NCI-H1105 treated with DMSO at 0.1 percent for 48 hours (cell line): ENCODE results near the gene C2orf66.

ENCODE experiments used
- DNase-seq: peaks from one replicate; lab custom pipeline; 2025; lab: John Stamatoyannopoulos, UW

The C2orf66 gene

GRCh38 chr2:196809260-196809659 is at the start of gene C2orf66:
Gene C2orf66 (minus strand): TSS chr2:196809355. CDS start chr2:196809336, 19 bp downstream.
- DNase-seq, result no peak

DNA sequence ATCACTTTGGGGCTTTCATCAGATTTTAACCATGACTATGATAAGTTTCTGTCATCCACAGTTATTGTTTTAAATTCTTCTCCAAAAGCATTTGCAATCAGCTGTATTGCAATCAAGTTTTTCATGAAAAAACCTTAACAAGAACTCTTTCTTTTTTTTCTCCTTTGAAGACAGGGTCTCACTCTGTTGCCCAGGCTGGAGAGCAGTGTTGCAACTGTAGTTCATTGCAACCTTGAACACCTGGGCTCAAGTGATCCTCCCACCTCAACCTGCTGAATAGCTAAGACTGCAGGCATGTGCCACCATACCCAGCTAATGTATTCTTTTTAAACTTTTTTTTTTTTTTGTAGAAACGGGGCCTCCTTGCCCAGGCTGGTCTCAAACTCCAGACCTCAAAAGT is 45.5 kb upstream of the C2orf66 start:
- DNase-seq, result no peak

GRCh38 chr2:196853301-196854087 is 44.3 kb upstream of the C2orf66 start:
- no peak for DNase-seq

DNA sequence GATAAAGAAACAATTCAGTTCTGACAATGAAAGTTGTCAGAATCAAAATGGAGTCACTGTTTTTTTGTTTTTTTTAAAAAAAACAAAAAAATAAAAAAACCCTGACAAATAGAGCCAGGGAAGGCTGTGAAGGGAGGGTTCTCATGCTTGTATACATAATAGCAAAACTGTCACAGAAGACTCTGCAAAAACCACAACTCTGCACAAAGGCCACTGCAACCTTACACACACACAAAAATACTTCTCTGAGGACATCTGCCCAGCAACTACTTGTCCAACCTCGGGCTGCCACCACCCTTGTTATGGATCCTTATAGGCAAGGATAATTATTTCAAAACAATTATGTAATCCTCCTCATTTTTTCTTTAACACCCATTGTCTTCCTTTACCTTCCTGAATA is 41.9 kb upstream of the C2orf66 start:
- DNase-seq, result no peak

GRCh38 chr2:196849895-196850294 is 40.7 kb upstream of the C2orf66 start:
- no peak for DNase-seq

GRCh38 chr2:196846295-196846694 is 37.1 kb upstream of the C2orf66 start:
- DNase-seq, result no peak

DNA sequence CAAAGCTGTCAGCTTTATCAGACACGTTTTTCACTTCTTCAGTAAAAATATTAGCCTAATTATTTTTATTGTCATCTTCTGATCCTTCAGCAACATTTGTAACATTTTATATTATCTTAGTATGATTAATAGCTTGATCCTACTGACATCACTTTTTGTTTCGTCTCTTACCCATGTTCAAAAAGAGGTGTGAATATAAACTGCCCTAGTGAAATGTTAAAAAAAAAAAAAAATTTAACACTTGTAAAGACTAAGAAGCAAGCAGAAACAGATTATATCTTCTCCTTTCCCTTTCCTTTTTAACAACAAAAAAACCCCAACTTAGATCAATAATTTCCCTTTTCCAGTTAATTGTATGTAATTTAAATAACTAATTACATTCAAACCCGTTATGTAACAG is 36.2 kb upstream of the C2orf66 start:
- no peak for DNase-seq

DNA sequence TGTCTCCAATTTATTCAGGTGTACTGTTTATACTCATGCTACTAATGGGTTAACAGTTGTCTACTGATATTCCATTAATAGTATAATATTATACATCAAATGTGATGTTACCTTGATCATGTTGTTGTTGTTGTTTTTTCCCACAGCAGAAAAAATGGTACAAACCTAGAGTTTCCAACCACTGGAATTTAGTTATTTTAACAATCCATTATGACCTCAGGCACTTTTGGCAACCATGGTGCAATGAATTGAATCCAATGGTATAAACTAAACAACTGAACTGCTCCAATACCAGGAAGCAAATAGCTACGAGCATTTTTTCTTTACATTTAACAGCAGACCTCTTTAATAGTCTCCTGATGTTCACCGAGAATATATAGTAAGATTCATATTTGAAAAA is 31.0 kb upstream of the C2orf66 start:
- no peak for DNase-seq

DNA sequence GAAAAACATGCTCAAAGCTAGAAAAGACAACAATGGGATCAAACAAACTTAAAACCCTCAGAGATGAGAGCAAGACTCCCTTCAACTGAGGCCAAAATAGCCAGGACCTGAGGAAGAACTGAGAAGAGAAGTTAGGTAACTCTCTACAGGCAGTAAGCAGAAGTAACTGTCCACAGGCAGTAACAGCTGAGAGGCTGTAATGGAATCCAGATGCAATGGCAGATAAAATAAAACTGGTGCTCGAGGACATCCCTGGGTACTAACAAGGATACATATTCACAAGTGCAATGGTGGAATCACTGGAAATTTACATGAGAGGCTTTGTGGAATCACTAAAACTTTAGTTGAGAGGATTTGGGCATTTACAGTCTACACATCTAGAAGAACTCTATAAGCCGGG is 30.4 kb upstream of the C2orf66 start:
- DNase-seq, result no peak

GRCh38 chr2:196836440-196836839 is 27.3 kb upstream of the C2orf66 start:
- DNase-seq, result no peak

DNA sequence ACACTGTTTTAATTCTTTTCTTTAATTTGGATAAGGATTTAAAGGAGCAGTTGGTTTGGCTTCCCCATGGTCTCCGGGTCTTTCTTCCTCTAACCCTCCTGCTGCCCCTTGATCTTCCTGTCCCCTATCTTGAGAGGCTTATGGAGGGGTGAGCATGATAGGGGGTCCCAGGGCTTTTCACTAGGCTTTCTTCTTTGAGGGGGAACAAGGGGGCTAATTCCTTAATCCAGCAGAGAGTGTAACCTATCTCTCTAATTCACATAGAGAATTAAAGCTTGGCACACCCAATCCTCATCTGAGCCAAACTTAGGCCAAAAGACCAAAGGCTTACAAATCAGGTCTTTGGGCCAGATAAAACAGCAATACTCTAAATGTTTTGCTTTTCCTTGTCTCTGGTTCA is 21.5 kb upstream of the C2orf66 start:
- no peak for DNase-seq

GRCh38 chr2:196827356-196827755 is 18.2 kb upstream of the C2orf66 start:
- no peak for DNase-seq

GRCh38 chr2:196823750-196824522 is 14.8 kb upstream of the C2orf66 start:
- no peak for DNase-seq

DNA sequence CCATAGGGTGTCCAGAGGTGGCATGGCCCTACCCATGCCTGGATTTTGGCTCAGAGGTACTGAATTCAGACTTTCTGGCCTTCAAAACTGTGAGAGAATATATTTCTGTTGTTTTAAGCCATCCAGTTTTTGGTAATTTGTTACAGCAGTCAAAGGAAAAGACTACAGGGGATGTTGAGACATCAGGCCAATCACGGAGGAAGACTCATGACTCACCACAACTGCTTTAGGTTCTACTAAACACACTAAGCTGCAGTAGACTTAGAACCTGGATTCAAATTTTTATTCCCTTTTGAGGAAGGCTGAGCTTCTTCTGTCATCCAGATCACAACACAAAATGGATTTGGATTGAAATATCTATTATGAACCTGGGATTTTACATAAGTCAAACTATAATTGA is 12.0 kb upstream of the C2orf66 start:
- DNase-seq, result no peak

- DNase-seq, result no peak
These were observed 981 bp downstream of the C2orf66 start for GRCh38 chr2:196808083-196808665.

DNA sequence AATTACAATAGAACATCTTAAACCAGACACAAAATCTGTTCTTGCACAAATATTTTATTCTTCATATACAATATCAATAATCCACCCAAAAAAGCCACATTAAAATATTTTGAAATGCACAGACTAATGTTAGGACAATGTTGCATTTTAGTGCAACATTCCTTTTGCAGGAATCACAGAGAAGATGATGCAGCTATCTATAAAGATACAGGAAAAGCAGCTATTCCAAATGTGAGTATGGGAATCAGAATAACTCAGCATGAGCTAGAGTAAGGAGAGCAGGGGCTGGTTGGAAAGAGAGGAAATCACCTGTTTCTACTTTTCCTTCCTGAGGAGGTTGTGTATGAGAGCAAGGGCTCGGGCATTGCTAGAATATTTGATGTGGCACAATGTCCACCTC is 4.8 kb downstream of the C2orf66 start:
- no peak for DNase-seq

DNA sequence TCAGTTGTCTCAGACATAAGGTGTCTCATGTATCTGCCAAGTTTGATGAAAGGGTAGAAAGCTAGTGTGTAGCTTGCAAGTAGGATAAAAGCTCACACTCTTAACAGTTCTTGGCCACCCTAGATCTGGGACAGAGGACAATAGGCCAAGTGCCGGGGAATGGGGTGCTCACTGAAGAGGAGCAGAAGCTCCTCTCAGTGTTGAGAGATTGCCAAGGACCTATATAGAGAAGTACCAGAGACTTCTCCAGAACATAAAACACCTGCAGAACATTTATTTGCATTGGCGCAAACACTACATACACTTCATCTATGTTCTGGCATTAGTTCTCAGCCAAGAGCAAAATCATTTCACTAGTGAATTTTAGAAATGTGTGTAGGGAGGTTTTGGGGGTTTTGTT is 6.8 kb downstream of the C2orf66 start:
- DNase-seq, result no peak

GRCh38 chr2:196801674-196802261 is 7.4 kb downstream of the C2orf66 start:
- DNase-seq, result no peak

DNA sequence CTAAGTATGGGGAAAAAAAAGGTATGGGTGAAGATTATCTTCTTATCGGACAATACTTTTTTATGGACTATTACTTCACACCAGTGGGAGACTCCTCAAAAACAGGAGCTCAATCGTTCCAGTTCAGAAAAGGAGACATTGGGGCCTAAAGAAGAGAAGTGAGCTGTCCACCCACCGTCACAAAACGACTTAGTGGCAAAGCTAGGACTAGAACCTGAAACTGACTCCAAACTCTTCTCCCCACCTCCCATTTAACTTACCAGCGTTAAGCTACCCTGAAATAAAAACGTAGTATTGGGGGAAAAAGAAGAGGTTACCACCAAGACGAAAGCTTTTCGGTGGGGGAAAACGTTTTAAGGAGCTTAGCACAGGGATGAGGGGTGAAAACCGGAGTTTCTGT is 10.2 kb downstream of the C2orf66 start:
- no peak for DNase-seq

DNA sequence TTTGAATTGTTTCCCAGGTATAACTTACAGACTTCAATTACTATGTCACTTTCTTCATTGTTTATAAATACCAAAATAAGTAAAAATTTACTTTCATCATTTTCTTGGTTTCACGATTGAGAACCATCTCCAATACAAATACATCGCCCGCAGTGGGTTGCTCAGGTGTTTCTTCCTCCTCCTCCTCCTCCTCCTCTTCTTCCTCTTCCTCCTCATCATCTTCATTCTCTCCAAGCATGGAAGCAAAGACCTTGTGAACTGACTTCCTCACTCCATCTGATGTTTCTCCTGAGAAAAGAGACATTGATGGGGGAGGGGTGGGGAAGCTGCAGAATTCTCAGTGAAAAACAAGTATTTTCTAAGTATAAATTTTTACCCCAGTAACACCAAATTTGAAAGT is 16.3 kb downstream of the C2orf66 start:
- DNase-seq, result no peak

DNA sequence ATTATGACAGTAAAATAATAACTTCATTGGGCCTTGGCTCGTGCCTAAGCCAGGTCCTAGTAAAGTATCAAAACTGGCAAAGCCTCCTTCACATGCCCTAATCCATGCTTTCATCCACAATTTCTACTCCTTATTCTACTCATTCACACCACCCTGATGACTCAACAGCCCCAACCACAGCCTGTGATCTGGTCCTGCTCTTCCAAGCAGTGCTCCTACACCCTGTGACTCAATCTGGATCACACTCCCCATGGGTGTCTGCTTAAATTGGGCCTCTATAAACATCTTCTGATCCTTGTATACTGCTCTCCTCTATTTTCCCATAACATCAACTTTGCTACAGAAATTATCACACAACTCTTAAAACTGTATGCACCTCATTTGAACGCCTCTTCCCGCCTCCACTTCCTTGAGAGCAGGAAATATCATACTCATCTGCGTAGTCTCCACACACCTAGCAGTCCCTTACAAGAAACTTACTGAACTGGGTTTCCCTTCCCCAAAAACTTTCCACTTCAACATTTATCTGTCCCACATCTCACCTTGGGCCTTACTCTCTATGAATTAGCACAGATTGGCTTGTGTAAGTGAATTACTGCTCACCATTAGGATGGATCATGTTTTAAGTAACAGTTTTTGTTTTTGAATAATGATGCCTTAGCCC is 25.6 kb downstream of the C2orf66 start:
- no peak for DNase-seq

GRCh38 chr2:196767101-196767500 is 42.1 kb downstream of the C2orf66 start:
- no peak for DNase-seq
